GM12801 (cell line): ENCODE results near the gene CCL21.

ENCODE experiments used
- TF ChIP-seq, protein P1 (sequence below): IDR thresholded peaks from one replicate; pipeline ENCODE4 v1.5.1; 2011; ENCODE audit warnings: control low read depth; ENCODE audit not compliant: insufficient read length; ENCODE audit errors: extremely low read depth

Gene CCL21

GRCh38 chr9:34664281-34665066 lies 45.5 kb downstream of the CCL21 start:
- TF ChIP-seq, protein P1, sequence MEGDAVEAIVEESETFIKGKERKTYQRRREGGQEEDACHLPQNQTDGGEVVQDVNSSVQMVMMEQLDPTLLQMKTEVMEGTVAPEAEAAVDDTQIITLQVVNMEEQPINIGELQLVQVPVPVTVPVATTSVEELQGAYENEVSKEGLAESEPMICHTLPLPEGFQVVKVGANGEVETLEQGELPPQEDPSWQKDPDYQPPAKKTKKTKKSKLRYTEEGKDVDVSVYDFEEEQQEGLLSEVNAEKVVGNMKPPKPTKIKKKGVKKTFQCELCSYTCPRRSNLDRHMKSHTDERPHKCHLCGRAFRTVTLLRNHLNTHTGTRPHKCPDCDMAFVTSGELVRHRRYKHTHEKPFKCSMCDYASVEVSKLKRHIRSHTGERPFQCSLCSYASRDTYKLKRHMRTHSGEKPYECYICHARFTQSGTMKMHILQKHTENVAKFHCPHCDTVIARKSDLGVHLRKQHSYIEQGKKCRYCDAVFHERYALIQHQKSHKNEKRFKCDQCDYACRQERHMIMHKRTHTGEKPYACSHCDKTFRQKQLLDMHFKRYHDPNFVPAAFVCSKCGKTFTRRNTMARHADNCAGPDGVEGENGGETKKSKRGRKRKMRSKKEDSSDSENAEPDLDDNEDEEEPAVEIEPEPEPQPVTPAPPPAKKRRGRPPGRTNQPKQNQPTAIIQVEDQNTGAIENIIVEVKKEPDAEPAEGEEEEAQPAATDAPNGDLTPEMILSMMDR: no peak

DNA sequence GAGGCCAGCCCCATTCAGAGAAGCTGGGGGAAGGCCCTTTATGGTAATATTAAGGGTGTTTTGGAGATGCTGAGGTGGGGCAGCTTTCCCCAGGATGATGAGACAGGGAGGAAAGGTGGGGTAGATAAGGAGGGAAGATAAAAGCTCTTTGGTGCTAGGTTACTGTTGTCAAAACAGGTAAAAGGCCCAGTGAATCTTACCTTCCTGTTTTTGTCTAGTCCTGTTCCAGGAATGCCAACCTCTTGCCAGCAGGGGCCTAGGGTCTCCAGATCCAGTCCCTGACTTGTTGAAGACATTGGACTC lies 46.7 kb downstream of the CCL21 start:
- TF ChIP-seq, protein P1: no peak

GRCh38 chr9:34662526-34663302 lies 47.2 kb downstream of the CCL21 start, which contains the start of gene CCL27:
CCL27 (minus strand) TSS chr9:34662657; CDS start chr9:34662633, 24 bp downstream.
- TF ChIP-seq, protein P1: no peak

- TF ChIP-seq, protein P1: no peak
Observed at GRCh38 chr9:34659592-34660253, 50.2 kb downstream of the CCL21 start.
